HUES64 (cell line): ENCODE results near the gene NOSTRIN.

Source experiments
- H3K27ac ChIP-seq: 2 replicates; pipeline ENCODE4 v1.7.0; 2013; ENCODE audit warnings: low read depth, low read length, inconsistent platforms
- H3K27me3 ChIP-seq: 2 replicates; pipeline ENCODE4 v1.6.1; 2013; ENCODE audit warnings: mild to moderate bottlenecking, low read length; ENCODE audit not compliant: insufficient read depth
- H3K36me3 ChIP-seq: 2 replicates; pipeline ENCODE4 v1.6.1; 2013; ENCODE audit warnings: mild to moderate bottlenecking, low read length; ENCODE audit not compliant: insufficient read depth
- H3K4me1 ChIP-seq: 2 replicates; pipeline ENCODE4 v1.6.1; 2013; ENCODE audit warnings: mild to moderate bottlenecking, low read length, moderate library complexity; ENCODE audit not compliant: insufficient read depth
- H3K4me3 ChIP-seq: 2 replicates; pipeline ENCODE4 v1.5.1; 2013; ENCODE audit warnings: mild to moderate bottlenecking, low read length, moderate library complexity
- H3K9ac ChIP-seq: 2 replicates; pipeline ENCODE4 v1.6.1; 2013; ENCODE audit warnings: mild to moderate bottlenecking, low read depth, low read length
- H3K9me3 ChIP-seq: 2 replicates; pipeline ENCODE4 v1.6.1; 2013; ENCODE audit warnings: low read depth, low read length; ENCODE audit not compliant: insufficient read depth
- WGBS: fragments of 150-250, 120-280 bp; methylation state at CpG from one replicate; pipeline ENCODE4 v1.1.7; 2013; ENCODE audit warnings: missing lambda C conversion rate; 5-methylcytosine and 5-hydroxymethylcytosine counted together

The NOSTRIN gene

GRCh38 chr2:168912466-168912865 is 110.0 kb downstream of the NOSTRIN start:
- Histone ChIP-seq H3K27ac (no peak overlapping the region), H3K4me3 (no peak overlapping the region; the same call in 1 of the 2 replicates), H3K9ac (peak overlapping the region; percentile 20; the same call in 1 of the 2 replicates), H3K9me3 (peaks cover 7% of the 10 kb centered on the region; the same call in 1 of the 2 replicates), H3K4me1 (peaks cover 46% of the 10 kb centered on the region), H3K36me3 (no peaks in the 10 kb centered on the region), H3K27me3 (peaks cover 7% of the 10 kb centered on the region; the same call in 1 of the 2 replicates)
- WGBS: 75% methylated on average over 6 of the region's 6 CpGs

GRCh38 chr2:168912901-168913369 is 110.5 kb downstream of the NOSTRIN start:
- peak overlapping the region; percentile 38 for H3K4me3 ChIP-seq
- H3K4me1 ChIP-seq: peaks cover 41% of the 10 kb centered on the region
- 52% methylated on average over 21 of the region's 21 CpGs for whole genome bisulfite sequencing
- peaks cover 7% of the 10 kb centered on the region; the same call in 1 of the 2 replicates for H3K9me3 ChIP-seq
- peak overlapping the region; percentile 20; the same call in 1 of the 2 replicates for H3K9ac ChIP-seq
- H3K27me3 ChIP-seq: peaks cover 7% of the 10 kb centered on the region; the same call in 1 of the 2 replicates
- H3K36me3 ChIP-seq: no peaks in the 10 kb centered on the region
- H3K27ac ChIP-seq: no peak overlapping the region

DNA sequence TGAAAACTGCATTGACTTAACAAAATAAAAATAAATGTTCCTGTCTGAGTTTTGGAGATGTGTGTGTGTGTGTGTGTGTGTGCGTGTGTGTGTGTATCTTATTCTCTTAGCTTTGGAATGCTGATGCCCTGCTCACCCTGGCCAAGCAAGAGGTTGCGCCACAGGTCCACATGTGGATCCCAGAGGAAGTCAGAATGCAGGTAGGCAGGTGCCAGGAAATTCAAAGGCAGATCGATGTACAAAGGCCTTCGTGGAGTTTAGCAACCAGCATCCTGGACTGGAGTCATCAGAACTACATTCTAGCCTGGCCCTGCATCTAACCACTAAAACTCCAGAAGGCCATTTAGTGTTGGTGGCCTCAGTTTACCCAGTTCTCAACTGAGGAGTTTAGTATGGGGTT is 111.1 kb downstream of the NOSTRIN start:
- Histone ChIP-seq H3K36me3 (no peaks in the 10 kb centered on the region), H3K4me1 (peaks cover 37% of the 10 kb centered on the region), H3K27me3 (peaks cover 7% of the 10 kb centered on the region; the same call in 1 of the 2 replicates), H3K9ac (no peak overlapping the region), H3K4me3 (no peak overlapping the region), H3K27ac (no peak overlapping the region), H3K9me3 (peaks cover 7% of the 10 kb centered on the region; the same call in 1 of the 2 replicates)
- 89% methylated on average over 4 of the region's 4 CpGs for WGBS
